Measurements from ENCODE around the gene BSN. TPM values are rescaled to one million over a fixed set of nuclear protein-coding genes. Genes with fewer than 3 reads are reported as not detected.

The BSN gene
- total RNA-seq, 1 donor from 2014 or later: 0.67 TPM

DNA sequence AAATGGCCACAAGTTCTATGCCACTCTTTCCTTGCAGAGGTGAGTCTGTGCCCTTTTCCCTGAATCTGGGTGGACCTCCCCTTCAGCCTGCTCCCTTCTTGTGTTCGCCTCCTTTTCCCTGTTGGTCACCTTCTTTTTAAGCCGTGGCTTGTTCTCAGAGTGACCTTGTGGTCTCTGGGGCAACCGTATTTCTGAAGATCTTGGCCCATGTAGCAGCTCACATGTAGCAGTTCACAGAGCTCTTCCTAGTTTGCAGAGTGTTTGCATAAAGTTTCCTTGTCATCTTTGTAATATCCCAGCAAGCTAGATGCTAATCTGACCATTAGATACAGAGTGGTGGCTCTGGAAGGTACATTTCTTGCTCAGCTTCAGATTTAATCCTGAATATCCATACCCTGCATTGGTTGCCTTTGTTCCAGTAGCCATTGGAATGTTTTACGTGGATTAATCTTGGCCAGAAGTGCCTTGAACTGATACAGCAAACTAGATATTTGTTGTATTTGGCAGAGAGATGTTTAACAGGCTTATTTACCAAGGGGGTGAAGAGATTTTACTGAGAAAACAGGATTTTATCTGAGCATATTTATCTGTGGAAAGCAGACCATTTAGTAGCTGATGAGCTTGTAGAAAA, 40.7 kb upstream of the BSN start:
- H3K27ac Mint-ChIP-seq: peak overlapping the region; percentile 88
- peaks cover 23% of the 10 kb centered on the region for H3K36me3 Mint-ChIP-seq
- DNase-seq (ENCODE audit: low spot score in 2 of 2, unreplicated experiment in 2 of 2): no peak
- TF ChIP-seq, protein P1, sequence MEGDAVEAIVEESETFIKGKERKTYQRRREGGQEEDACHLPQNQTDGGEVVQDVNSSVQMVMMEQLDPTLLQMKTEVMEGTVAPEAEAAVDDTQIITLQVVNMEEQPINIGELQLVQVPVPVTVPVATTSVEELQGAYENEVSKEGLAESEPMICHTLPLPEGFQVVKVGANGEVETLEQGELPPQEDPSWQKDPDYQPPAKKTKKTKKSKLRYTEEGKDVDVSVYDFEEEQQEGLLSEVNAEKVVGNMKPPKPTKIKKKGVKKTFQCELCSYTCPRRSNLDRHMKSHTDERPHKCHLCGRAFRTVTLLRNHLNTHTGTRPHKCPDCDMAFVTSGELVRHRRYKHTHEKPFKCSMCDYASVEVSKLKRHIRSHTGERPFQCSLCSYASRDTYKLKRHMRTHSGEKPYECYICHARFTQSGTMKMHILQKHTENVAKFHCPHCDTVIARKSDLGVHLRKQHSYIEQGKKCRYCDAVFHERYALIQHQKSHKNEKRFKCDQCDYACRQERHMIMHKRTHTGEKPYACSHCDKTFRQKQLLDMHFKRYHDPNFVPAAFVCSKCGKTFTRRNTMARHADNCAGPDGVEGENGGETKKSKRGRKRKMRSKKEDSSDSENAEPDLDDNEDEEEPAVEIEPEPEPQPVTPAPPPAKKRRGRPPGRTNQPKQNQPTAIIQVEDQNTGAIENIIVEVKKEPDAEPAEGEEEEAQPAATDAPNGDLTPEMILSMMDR (IDR thresholded peaks at IDR 0.05; ENCODE audit: unreplicated experiment): no peak
- peaks cover 13% of the 10 kb centered on the region for H3K4me1 Mint-ChIP-seq
- no peaks in the 10 kb centered on the region for H3K9me3 Mint-ChIP-seq
- no peak overlapping the region for H3K4me3 Mint-ChIP-seq
- no peaks in the 10 kb centered on the region for H3K27me3 Mint-ChIP-seq (ENCODE audit: low read depth)

DNA sequence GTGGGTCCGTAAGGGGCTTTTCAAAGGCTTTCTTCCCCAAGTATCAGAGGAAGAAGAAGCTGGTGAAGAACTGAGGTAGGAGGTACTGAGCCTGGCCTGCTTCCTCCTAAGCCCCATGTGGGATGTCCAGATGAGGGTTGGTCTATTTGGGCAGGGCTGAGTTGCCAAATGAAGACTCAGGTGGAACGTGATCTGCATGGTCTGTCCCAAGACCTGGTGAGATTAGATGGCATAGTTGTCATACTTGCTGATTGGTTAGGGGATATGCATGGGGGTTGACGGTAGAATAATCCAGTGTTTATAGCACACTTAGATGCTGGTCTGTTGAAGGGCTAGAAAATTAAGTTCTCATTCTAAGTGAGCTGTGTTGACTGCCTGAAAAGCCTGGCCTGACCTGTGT, 36.3 kb upstream of the BSN start:
- no peak for DNase-seq (ENCODE audit: low spot score in 2 of 2, unreplicated experiment in 2 of 2)
- H3K27me3 Mint-ChIP-seq (ENCODE audit: low read depth): no peaks in the 10 kb centered on the region
- H3K4me1 Mint-ChIP-seq: peaks cover 14% of the 10 kb centered on the region
- TF ChIP-seq, protein P1 (IDR thresholded peaks at IDR 0.05; ENCODE audit: unreplicated experiment): no peak
- no peak overlapping the region for H3K4me3 Mint-ChIP-seq
- H3K27ac Mint-ChIP-seq: no peak overlapping the region
- no peaks in the 10 kb centered on the region for H3K9me3 Mint-ChIP-seq
- peaks cover 23% of the 10 kb centered on the region for H3K36me3 Mint-ChIP-seq

DNA sequence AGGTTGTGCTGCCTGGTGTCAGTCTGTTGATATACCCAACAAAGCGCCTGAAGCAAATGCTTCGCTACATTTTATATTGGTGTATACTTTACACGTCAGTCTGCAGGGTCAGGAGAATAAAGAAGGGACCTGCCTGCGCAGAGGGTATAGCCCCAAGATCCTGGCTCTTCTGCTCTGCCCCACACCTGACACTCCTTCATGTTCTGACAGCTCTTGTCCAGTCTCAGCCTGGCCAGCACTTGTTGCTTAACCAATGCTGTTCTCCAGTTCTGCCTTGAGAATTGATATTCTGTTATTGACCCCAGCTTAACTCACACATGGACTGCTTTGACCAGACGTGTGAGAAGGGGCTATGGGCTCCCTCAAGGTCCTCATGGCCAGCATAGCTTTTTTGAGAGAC, 35.8 kb upstream of the BSN start:
- TF ChIP-seq, protein P1 (IDR thresholded peaks at IDR 0.05; ENCODE audit: unreplicated experiment): no peak
- Mint-ChIP-seq H3K9me3 (no peaks in the 10 kb centered on the region), H3K27me3 (ENCODE audit: low read depth) (no peaks in the 10 kb centered on the region), H3K4me3 (no peak overlapping the region), H3K27ac (peak overlapping the region; percentile 35), H3K4me1 (peaks cover 9% of the 10 kb centered on the region), H3K36me3 (peaks cover 23% of the 10 kb centered on the region)
- DNase-seq (ENCODE audit: low spot score in 2 of 2, unreplicated experiment in 2 of 2): no peak

DNA sequence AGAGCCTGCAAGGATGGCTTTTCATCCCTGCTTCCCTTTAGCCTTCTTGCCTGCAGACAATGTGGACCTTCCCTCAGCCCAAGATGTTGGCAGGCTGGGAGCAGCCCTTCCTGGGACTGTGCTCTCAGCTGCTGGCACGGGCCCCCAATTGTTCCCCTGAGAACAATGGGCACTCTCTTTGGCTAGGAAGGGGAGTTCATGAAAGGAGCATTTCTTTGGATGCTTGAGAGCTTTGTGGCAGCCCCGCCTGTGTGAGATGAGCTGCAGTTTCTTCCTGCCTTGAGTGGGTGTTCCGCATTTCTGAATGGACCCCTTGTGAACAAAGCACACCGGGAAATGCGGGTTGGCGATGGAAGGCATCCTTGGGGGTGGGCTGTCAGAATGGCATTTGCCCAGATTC, 35.0 kb upstream of the BSN start:
- no peak for DNase-seq (ENCODE audit: low spot score in 2 of 2, unreplicated experiment in 2 of 2)
- H3K4me3 Mint-ChIP-seq: no peak overlapping the region

DNA sequence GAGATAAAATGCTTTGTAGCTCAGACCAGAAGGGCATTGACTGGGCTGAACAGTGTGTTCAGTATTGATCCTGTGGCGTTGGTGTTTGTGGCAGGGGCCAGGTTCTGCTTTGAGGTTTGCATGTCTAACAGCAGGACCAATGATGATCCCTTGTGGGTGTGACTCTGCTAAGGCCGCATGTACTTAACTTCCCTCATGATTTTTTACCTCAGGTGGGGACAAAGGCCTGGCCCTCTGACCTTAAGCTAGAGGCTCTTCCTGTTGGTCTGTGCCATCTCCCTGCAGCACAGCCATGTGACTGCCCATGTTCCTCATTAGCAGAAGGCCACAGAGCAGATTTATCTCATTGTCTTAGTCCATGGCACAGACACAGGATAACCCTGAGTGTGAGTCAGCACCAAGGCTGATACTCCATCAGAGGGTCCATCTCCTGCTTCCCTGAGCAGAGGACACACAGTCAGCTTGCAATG, 34.3 kb upstream of the BSN start:
- H3K4me1 Mint-ChIP-seq: peaks cover 4% of the 10 kb centered on the region
- no peak overlapping the region for H3K27ac Mint-ChIP-seq
- H3K27me3 Mint-ChIP-seq (ENCODE audit: low read depth): no peaks in the 10 kb centered on the region
- peaks cover 19% of the 10 kb centered on the region for H3K36me3 Mint-ChIP-seq
- TF ChIP-seq, protein P1 (IDR thresholded peaks at IDR 0.05; ENCODE audit: unreplicated experiment): no peak
- H3K4me3 Mint-ChIP-seq: no peak overlapping the region
- H3K9me3 Mint-ChIP-seq: no peaks in the 10 kb centered on the region
- DNase-seq (ENCODE audit: low spot score in 2 of 2, unreplicated experiment in 2 of 2): no peak

More for the DNA sequence above, 35.0 kb upstream of the BSN start:
- no peaks in the 10 kb centered on the region for H3K27me3 Mint-ChIP-seq (ENCODE audit: low read depth)
- peak overlapping the region; percentile 26 for H3K27ac Mint-ChIP-seq
- no peaks in the 10 kb centered on the region for H3K9me3 Mint-ChIP-seq
- peaks cover 19% of the 10 kb centered on the region for H3K36me3 Mint-ChIP-seq
- peaks cover 4% of the 10 kb centered on the region for H3K4me1 Mint-ChIP-seq
- TF ChIP-seq, protein P1 (IDR thresholded peaks at IDR 0.05; ENCODE audit: unreplicated experiment): no peak
